ENCODE measurements around the gene POU3F2. TPM values are rescaled to one million over a fixed set of nuclear protein-coding genes. Genes with fewer than 3 reads are reported as not detected.

POU3F2 gene
- total RNA-seq (ENCODE audit: insufficient read depth, low replicate concordance) = 1.4 TPM

- peak; percentile 85 for DNase-seq (ENCODE audit: low spot score)
These were observed at the start of gene POU3F2 for GRCh38 chr6:98834060-98835031. Gene POU3F2 (plus strand): TSS chr6:98834574. CDS start chr6:98834874, 300 bp downstream.

GRCh38 chr6:98787435-98787834, 46.9 kb upstream of the POU3F2 start:
- no peak for DNase-seq (ENCODE audit: low spot score)

GRCh38 chr6:98787961-98788360, 46.4 kb upstream of the POU3F2 start:
- DNase-seq (ENCODE audit: low spot score) = no peak

- no peak for DNase-seq (ENCODE audit: low spot score)
These were observed 40.0 kb upstream of the POU3F2 start for GRCh38 chr6:98794307-98794842.

GRCh38 chr6:98797217-98797994, 37.0 kb upstream of the POU3F2 start:
- DNase-seq (ENCODE audit: low spot score) = no peak

- no peak for DNase-seq (ENCODE audit: low spot score)
These were observed 33.5 kb upstream of the POU3F2 start for GRCh38 chr6:98800866-98801265.

- no peak for DNase-seq (ENCODE audit: low spot score)
These were observed 25.7 kb upstream of the POU3F2 start for GRCh38 chr6:98808541-98809210.

- no peak for DNase-seq (ENCODE audit: low spot score)
These were observed 22.2 kb upstream of the POU3F2 start for GRCh38 chr6:98812220-98812619.

GRCh38 chr6:98816799-98817198, 17.6 kb upstream of the POU3F2 start:
- DNase-seq (ENCODE audit: low spot score) = no peak

- DNase-seq (ENCODE audit: low spot score) = no peak
These were observed 12.5 kb upstream of the POU3F2 start for GRCh38 chr6:98821756-98822405.

- DNase-seq (ENCODE audit: low spot score) = no peak
These were observed 10.8 kb upstream of the POU3F2 start for GRCh38 chr6:98823428-98824161.

- no peak for DNase-seq (ENCODE audit: low spot score)
These were observed 10.0 kb upstream of the POU3F2 start for GRCh38 chr6:98824162-98824901.

- DNase-seq (ENCODE audit: low spot score) = no peak
These were observed 9.3 kb upstream of the POU3F2 start for GRCh38 chr6:98824902-98825599.

- no peak for DNase-seq (ENCODE audit: low spot score)
These were observed 8.7 kb upstream of the POU3F2 start for GRCh38 chr6:98825600-98826230.

GRCh38 chr6:98827295-98828159, 6.8 kb upstream of the POU3F2 start:
- DNase-seq (ENCODE audit: low spot score) = no peak

- no peak for DNase-seq (ENCODE audit: low spot score)
These were observed 6.1 kb upstream of the POU3F2 start for GRCh38 chr6:98828211-98828788.

- DNase-seq (ENCODE audit: low spot score) = no peak
These were observed 5.4 kb upstream of the POU3F2 start for GRCh38 chr6:98828941-98829411.
